GM12873 (cell line): ENCODE results near the gene CCDC30.

ENCODE experiments used
- CTCF ChIP-seq: IDR thresholded peaks from 2 replicates; pipeline ENCODE4 v1.5.1; 2012; ENCODE audit warnings: low read depth, mild to moderate bottlenecking, moderate library complexity, low read length, control low read depth; ENCODE audit not compliant: insufficient read depth; ENCODE audit errors: missing control alignments

The CCDC30 gene

GRCh38 chr1:42686418-42686817 lies 223.3 kb downstream of the CCDC30 start:
- no peak for TF ChIP-seq CTCF

- TF ChIP-seq CTCF = no peak
These were observed 226.8 kb downstream of the CCDC30 start for GRCh38 chr1:42689912-42690311.

GRCh38 chr1:42690477-42691156 lies 227.5 kb downstream of the CCDC30 start:
- peak; percentile 30 for TF ChIP-seq CTCF

GRCh38 chr1:42691157-42691498 lies 228.0 kb downstream of the CCDC30 start:
- TF ChIP-seq CTCF = no peak

GRCh38 chr1:42692461-42692860 lies 229.4 kb downstream of the CCDC30 start:
- no peak for TF ChIP-seq CTCF

- TF ChIP-seq CTCF = no peak
These were observed 229.8 kb downstream of the CCDC30 start for GRCh38 chr1:42692911-42693310.

- TF ChIP-seq CTCF = no peak
These were observed 235.2 kb downstream of the CCDC30 start for GRCh38 chr1:42698081-42698813.
